HG03064 (cell line): ENCODE results near the gene SLC2A10.

Source experiments
- ATAC-seq: cut with Tn5 transposase; IDR thresholded peaks from one replicate; pipeline ENCODE4 v1.9.1; 2021; ENCODE audit warnings: low read depth; ENCODE audit not compliant: unreplicated experiment

Gene SLC2A10

GRCh38 chr20:46681032-46681854, 28.2 kb upstream of the SLC2A10 start:
- ATAC-seq, result no peak

DNA sequence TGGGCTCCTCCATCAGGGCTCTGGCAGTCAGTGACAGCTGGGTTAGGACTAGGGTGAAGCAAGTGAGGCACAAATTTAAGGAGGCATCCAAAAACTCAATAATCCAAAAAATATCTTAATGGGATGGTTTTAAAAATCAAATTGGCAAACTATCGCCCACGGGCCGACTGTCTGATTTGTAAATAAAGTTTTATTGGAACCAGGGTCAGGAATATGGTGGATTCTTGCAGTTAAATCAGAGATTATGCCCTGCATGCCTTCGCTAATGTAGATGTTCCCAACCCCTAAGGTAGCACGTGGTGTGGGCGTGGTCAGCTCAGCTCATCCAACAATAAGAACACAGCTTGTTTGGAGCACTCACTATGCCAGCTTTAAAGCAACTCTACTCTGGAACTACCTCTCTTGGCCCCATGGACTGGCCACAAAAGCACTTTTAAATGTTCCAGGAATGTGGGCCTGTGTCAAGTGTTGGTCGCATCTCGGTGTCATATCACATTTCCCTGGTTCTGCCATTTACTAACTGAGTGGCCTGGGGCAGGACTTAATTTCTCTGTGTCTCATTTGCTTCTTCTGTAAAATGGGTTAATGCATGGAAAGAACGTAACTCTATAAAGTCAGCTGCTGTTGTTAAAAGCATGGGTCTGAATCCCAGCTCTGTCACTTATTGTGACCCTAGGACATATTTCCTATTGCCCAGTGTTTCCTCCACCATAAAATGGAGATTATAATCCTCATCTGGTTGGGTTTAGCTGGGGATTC, 27.2 kb upstream of the SLC2A10 start:
- ATAC-seq, result no peak

DNA sequence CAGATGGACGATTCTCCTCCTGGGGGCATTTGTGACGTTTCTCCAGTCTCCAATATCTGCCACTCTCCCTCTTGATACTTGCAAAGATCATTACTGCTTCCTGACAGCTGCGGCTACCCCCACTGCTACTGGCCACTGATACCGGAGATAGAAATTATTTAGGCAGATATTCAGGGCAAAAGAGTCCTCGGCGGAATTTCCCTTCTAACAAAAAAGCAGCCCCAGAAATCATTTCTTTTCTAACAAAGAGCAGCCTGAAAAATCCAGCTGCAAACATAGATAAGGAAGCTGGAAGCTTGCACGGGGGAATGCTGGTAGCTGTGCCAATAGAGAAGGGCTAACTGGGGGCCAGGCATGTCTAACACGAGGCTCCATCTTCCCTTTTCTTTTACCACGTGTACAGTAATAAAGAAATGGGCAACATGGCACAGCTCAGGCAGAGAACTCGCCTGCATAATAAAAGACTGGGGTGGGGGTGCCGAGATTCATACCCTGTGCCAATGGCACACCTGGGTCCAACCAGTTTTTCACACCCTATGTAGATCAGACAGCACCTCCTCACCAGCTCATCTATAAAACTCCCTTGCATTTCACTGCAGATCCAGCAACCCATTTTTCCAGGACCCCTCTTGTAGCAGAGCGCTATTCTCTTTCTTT, 26.3 kb upstream of the SLC2A10 start:
- ATAC-seq, result no peak

- ATAC-seq, result no peak
Measured at GRCh38 chr20:46683668-46683938, 25.8 kb upstream of the SLC2A10 start.

DNA sequence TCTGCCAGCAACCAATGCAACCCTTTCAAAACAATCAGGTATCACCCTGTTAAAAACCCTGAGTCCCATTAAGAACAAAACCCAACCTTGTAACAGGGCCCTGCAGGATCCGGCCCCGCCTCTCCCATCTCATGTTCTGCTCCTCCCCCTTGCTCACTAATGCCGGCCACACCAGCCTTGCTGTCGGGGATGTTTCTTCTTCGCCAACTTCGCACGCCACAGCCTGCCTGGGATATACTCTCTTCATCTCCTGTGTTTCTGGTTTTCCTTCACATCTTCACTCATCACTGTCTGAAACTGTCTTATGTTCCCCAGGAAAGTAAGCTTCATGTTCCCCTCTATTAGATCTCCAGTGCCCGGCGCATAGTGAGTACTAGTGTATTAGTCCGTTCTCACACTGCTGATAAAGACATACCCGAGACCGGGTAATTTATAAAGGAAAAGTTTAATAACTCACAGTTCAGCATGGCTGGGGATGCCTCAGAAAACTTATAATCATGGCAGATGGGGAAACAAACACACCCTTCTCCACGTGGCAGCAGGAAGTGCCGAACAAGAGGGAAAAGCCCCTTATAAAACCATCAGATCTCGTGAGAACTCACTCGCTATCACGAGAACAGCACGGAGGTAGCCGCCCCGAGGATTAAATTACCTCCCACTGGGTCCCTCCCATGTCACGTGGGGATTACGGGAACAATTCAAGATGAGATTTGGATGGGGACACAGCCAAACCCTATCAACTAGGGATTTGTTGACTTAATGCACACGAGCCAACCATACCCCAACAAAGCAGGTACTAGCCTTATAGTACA, 25.3 kb upstream of the SLC2A10 start:
- ATAC-seq, result no peak

- ATAC-seq, result no peak
Measured at GRCh38 chr20:46688151-46689081, 21.0 kb upstream of the SLC2A10 start.

GRCh38 chr20:46689082-46689753, 20.2 kb upstream of the SLC2A10 start, which contains the start of gene TP53RK:
TP53RK (minus strand) TSS chr20:46689444; CDS start chr20:46689414, 30 bp downstream.
- ATAC-seq, result peak; percentile 93

DNA sequence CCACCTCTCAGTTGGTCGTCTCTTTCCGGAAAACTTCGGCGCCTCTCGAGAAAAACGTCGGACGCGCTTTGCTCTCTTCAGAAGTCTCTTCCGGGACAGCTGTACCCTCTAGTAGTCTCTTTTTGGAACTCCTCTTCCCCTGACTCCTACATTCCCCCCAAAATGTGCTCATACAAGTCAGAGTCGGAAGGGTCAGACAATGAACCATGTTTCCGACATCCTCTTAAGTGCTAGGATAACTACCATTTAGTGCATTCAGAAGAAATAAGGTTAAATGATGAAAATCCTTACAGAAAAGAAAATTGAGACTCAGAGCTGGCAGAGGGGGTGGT, 19.7 kb upstream of the SLC2A10 start:
- no peak for ATAC-seq

GRCh38 chr20:46690219-46691106, 19.0 kb upstream of the SLC2A10 start:
- no peak for ATAC-seq

DNA sequence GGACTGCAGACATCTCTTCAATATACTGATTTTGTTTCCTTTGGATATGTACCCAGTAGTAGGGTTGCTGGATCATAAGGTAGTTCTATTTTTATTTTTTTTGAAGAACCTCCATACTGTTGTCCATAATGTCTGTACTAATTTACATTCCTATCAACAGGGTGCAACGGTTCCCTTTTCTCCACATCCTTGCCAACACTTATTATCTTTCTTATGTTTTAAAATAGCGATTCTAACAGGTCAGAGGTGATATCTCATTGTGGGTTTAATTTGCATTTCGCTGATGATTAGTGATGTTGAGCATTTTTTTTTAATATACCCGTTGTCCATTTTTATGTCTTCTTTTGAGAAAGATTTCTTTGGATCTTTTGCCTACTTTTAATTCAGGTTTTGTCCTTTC, 18.3 kb upstream of the SLC2A10 start:
- ATAC-seq, result no peak

GRCh38 chr20:46694484-46694883, 15.0 kb upstream of the SLC2A10 start:
- no peak for ATAC-seq

DNA sequence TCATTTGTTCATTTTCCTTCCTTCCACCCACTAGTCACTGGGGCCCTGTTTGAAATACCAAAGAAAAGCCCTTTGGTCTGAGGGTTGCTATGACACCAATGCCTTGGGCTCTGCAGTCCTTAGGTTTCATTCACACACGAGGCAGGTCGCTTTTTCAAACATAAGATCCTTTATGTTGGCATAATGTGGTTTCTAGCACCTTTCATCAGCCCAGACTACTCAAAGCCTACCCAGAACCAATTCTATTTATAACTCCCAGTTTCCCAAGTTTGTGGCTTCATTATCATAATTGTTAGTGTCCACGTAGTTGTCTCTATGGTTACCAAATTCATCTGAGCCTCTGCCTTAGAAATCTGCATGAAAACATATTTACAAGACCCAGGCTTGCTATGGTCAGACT, 13.6 kb upstream of the SLC2A10 start:
- ATAC-seq, result no peak

- no peak for ATAC-seq
Measured at GRCh38 chr20:46696791-46697279, 12.6 kb upstream of the SLC2A10 start.

DNA sequence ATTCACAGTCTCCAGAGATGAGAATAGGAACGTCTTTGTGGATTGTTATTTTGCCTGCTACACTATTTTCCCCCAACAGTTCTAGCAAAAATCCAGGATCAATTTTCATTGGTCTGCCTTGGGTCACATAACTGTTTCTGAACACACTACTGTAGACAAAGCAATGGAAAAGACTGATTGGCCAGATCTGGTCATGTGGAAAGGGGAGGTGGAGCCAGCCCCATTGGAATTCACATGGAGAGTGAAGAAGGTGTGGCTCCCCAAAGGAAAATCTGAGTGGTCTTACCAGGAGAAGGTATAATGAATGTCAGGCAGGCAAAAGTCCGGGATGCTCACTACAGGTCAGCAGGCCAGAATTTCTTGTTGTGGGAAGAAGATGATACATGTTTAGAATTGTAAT, 10.7 kb upstream of the SLC2A10 start:
- no peak for ATAC-seq

GRCh38 chr20:46699651-46700359, 9.6 kb upstream of the SLC2A10 start:
- no peak for ATAC-seq

DNA sequence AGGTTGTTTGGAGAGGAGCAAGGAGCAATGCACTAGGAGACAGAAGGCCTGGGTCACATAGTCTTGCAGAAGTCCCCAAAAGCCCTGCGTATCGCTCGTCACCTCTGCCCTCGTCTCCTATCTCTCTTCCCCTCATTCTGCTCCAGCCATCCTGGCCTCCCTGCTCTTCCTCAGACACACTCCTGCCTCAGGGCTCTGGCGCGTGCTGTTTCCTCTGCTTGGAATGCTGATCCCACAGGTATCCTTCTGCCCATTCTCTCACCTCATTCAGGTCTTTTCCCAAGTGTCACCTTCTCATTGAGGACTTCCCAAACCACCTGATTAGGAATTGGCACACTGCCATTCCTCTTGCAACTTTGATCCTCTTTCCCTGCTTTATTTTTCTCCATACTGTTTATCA, 9.0 kb upstream of the SLC2A10 start:
- ATAC-seq, result no peak

GRCh38 chr20:46701057-46701456, 8.4 kb upstream of the SLC2A10 start:
- ATAC-seq, result no peak

DNA sequence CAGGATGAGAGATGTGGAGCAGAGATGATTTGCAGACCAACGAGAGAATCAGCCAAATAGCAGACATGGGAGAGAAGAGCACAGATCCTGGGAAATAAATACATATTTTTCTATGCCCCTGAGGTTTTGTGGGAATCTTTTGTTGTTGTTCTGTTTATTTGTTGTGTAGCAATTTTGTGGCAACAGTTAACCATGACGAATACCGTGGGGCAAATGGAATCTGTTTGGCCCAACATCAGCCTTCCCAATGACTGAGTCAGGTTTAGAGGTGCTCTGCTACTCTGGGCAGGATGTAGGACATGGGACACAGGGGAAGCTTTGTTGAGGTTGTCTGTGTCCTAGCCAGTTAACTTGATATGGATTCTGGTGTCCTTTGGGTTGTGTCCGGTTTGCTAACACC, 7.9 kb upstream of the SLC2A10 start:
- ATAC-seq, result no peak
